Thyroid gland (tissue), 4 donors: ENCODE measurements around the gene WDR7.

ENCODE experiments used
- CTCF ChIP-seq, 6 experiments: fragments of 200-600 bp in 3 of 6; fragments of 450-650 bp in 3 of 6; sonication (generic) in 3 of 6; IDR thresholded peaks; one replicate each; pipeline ENCODE4 v1.5.1; 2016 to 2019; ENCODE audit warnings: antibody characterized with exemption in 6 of 6, mild to moderate bottlenecking in 2 of 6, inconsistent platforms in 1 of 6, moderate library complexity in 1 of 6
- POLR2A ChIP-seq, 2 donors: fragments of 450-650 bp; IDR thresholded peaks; one replicate each; pipeline ENCODE4 v1.6.1; 2017; ENCODE audit warnings: antibody characterized with exemption in 2 of 2, mild to moderate bottlenecking in 2 of 2, moderate library complexity in 1 of 2

- TF ChIP-seq CTCF (IDR thresholded peaks at IDR 0.05) (no peak), POLR2A (IDR thresholded peaks at IDR 0.05) (no peak)
Measured at GRCh38 chr18:56711708-56712445, 60.7 kb downstream of the WDR7 start.
